HG02970 (cell line): ENCODE results near the gene CDC14B.

ENCODE experiments used
- ATAC-seq: cut with Tn5 transposase; IDR thresholded peaks from one replicate; pipeline ENCODE4 v1.9.1; 2021; ENCODE audit warnings: mild to moderate bottlenecking, moderate library complexity, moderate number of reproducible peaks; ENCODE audit not compliant: unreplicated experiment, low FRiP score

The CDC14B gene

GRCh38 chr9:96457266-96457665 lies 162.4 kb downstream of the CDC14B start:
- ATAC-seq: no peak

GRCh38 chr9:96453625-96454024 lies 166.0 kb downstream of the CDC14B start:
- ATAC-seq: no peak

GRCh38 chr9:96450613-96451528 lies 168.8 kb downstream of the CDC14B start:
- no peak for ATAC-seq
